Body of pancreas (tissue), 4 donors: ENCODE results near the gene DDX10. TPM values are rescaled to one million over a fixed set of nuclear protein-coding genes. Genes with fewer than 3 reads are reported as not detected.

Experiments used
- ATAC-seq: fragments of 150-250 bp; one replicate; pipeline ENCODE4 v1.9.1; 2016
- DNase-seq, 4 donors: peaks; one replicate each; pipeline ENCODE4 v3.0.0-alpha.2; 2019
- H3K27ac ChIP-seq, 4 donors: fragments of 200-600 bp; sonication (generic); 1 replicate in 3 of 4; 2 replicates in 1 of 4; pipeline versions ENCODE4 v1.5.1 to v1.6.1; 2016 to 2019; ENCODE audit warnings: mild to moderate bottlenecking in 1 of 4, mixed read lengths in 1 of 4, moderate library complexity in 1 of 4
- H3K27me3 ChIP-seq, 2 donors: fragments of 200-600 bp; sonication (generic); one replicate each; pipeline ENCODE4 v1.6.0; 2016; ENCODE audit warnings: mild to moderate bottlenecking in 1 of 2
- H3K36me3 ChIP-seq, 2 donors: fragments of 200-600 bp; sonication (generic); replicated peaks in 1 of 2; 2 replicates each; pipeline ENCODE4 v1.5.1; 2016; ENCODE audit warnings: low read depth in 2 of 2; ENCODE audit not compliant: insufficient read depth in 1 of 2
- H3K4me1 ChIP-seq: fragments of 200-600 bp; sonication (generic); one replicate; pipeline ENCODE4 v1.6.0; 2016
- H3K4me3 ChIP-seq, 2 donors: fragments of 200-600 bp; sonication (generic); 1 replicate in 1 of 2; 2 replicates in 1 of 2; pipeline ENCODE4 v1.5.1; 2016 to 2019
- H3K9me3 ChIP-seq, 3 donors: fragments of 200-600 bp; sonication (generic); 1 replicate in 2 of 3; 2 replicates in 1 of 3; pipeline ENCODE4 v1.5.1; 2016
- POLR2A ChIP-seq, 3 donors: fragments of 450-650 bp; IDR thresholded peaks; one replicate each; pipeline ENCODE4 v1.6.1; 2016; ENCODE audit warnings: antibody characterized with exemption in 3 of 3, mild to moderate bottlenecking in 2 of 3
- WGBS, 2 donors: methylation state at CpG; one replicate each; pipeline ENCODE4 v1.1.5; 2017; 5-methylcytosine and 5-hydroxymethylcytosine counted together
- intact Hi-C: fragments of 100-400 bp; cut with DNase I; formaldehyde crosslinking; loops from one replicate; pipeline ENCODE4 v1.15.1; 2023
- total RNA-seq, 2 donors: library from RNA; depleted of rRNA; stranded (reverse); fragments of >200 nt; gene quantifications; one replicate each; pipeline ENCODE4 v1.1.0, GENCODE V29; 2016
- TF ChIP-seq, protein P1 (sequence below), 7 experiments: fragments of 450-650 bp in 4 of 7; fragments of 200-600 bp in 3 of 7; sonication (generic) in 3 of 7; IDR thresholded peaks; one replicate each; pipeline ENCODE4 v1.5.1; 2016 to 2019; ENCODE audit warnings: antibody characterized with exemption in 7 of 7

Gene DDX10
- total RNA-seq, 2 donors from 2014 or later = 11.7 to 18.5 TPM

DNA sequence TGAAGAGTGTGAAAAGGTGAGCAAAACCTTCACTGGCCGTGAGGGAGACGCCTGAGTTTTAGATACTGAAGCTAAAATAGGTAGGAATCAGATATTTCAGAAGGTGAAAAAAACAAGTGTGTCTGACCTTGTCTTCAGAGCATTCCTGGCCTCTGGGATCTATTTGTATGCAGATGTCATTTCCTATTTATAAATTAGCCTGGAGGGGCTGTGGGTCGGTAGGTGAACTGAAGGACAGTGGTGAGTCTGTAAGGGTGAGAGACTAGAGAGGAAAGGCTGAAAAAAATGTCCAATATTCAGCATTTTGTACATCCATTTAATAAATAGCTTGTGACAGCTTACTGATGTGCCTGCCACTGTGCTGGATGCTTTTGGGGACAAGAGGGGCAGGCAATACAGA, 302.1 kb downstream of the DDX10 start:
- TF ChIP-seq, protein P1, sequence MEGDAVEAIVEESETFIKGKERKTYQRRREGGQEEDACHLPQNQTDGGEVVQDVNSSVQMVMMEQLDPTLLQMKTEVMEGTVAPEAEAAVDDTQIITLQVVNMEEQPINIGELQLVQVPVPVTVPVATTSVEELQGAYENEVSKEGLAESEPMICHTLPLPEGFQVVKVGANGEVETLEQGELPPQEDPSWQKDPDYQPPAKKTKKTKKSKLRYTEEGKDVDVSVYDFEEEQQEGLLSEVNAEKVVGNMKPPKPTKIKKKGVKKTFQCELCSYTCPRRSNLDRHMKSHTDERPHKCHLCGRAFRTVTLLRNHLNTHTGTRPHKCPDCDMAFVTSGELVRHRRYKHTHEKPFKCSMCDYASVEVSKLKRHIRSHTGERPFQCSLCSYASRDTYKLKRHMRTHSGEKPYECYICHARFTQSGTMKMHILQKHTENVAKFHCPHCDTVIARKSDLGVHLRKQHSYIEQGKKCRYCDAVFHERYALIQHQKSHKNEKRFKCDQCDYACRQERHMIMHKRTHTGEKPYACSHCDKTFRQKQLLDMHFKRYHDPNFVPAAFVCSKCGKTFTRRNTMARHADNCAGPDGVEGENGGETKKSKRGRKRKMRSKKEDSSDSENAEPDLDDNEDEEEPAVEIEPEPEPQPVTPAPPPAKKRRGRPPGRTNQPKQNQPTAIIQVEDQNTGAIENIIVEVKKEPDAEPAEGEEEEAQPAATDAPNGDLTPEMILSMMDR (IDR thresholded peaks at IDR 0.05) = no peak
- no peak for TF ChIP-seq POLR2A (IDR thresholded peaks at IDR 0.05)

GRCh38 chr11:108967571-108967970, 302.7 kb downstream of the DDX10 start:
- no peak for ATAC-seq
- WGBS, 2 donors = 64 to 70% methylated on average over 7 of the region's 7 CpGs
- Histone ChIP-seq H3K36me3 (no peaks in the 10 kb centered on the region), H3K27me3 (no peaks in the 10 kb centered on the region), H3K9me3 (no peaks in the 10 kb centered on the region), H3K27ac (no peak overlapping the region), H3K4me3 (no peak overlapping the region), H3K4me1 (no peaks in the 10 kb centered on the region)
- intact Hi-C loops = no loop called here
- no peak for DNase-seq
- no peak for TF ChIP-seq POLR2A (IDR thresholded peaks at IDR 0.05)
- TF ChIP-seq, protein P1 (IDR thresholded peaks at IDR 0.05) = no peak

More for the DNA sequence above, 302.1 kb downstream of the DDX10 start:
- no peak overlapping the region for H3K4me3 ChIP-seq
- ATAC-seq (no peak), DNase-seq (no peak)
- 30 to 35% methylated on average over 3 of the region's 3 CpGs for WGBS, 2 donors
- H3K9me3 ChIP-seq = no peaks in the 10 kb centered on the region
- H3K4me1 ChIP-seq = no peaks in the 10 kb centered on the region
- H3K27ac ChIP-seq = no peak overlapping the region
- H3K27me3 ChIP-seq = no peaks in the 10 kb centered on the region
- intact Hi-C loops = no loop called here
- no peaks in the 10 kb centered on the region for H3K36me3 ChIP-seq

- Histone ChIP-seq H3K4me1 (no peaks in the 10 kb centered on the region), H3K9me3 (no peaks in the 10 kb centered on the region), H3K27ac (no peak overlapping the region), H3K4me3 (no peak overlapping the region), H3K36me3 (no peaks in the 10 kb centered on the region), H3K27me3 (no peaks in the 10 kb centered on the region)
- DNase-seq = no peak
- TF ChIP-seq, protein P1 (IDR thresholded peaks at IDR 0.05) = no peak
- no peak for TF ChIP-seq POLR2A (IDR thresholded peaks at IDR 0.05)
- intact Hi-C loops = no loop called here
- ATAC-seq = no peak
- 81 to 92% methylated on average over 5 to 6 of the region's 6 CpGs for WGBS, 2 donors
These were observed 305.5 kb downstream of the DDX10 start for GRCh38 chr11:108970221-108970991.

DNA sequence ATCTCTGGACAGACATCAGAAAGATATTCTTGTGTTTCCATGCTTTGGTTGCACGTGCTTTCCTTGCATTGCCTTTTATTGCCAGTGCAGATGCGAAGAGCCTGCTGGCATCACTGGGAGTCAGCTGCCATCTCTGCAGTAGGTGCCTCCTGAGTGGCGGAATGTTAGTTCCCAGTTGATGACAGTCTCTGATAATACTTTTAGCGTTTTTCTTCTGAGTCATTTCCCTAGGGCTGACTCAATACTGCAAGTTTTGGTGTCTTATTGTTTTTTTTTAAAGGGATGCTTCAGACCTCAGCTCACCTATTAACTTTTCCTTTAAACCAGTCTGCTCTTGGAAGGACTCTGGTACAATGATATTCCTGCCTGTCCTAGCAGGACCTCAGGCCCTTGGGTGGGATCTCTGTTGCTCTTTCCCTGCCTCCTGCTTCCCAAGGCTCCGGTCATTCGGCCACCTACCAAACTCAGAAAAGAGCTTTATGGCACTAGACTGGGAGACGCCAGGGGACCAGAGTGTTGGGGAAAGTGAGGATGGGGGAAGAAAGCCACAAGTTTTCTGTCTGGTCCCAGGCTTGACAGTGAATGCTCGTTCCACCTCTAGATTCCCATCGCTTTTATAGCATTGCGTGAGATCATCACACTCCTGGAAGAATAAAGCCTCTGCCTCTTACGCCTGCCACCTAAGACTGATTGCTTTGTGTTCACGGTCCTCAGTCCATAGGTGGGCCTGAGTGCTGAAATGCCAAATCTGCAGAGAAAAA, 308.7 kb downstream of the DDX10 start:
- H3K4me1 ChIP-seq = no peaks in the 10 kb centered on the region
- H3K36me3 ChIP-seq = no peaks in the 10 kb centered on the region
- 84 to 86% methylated on average over 12 of the region's 12 CpGs for WGBS, 2 donors
- no peaks in the 10 kb centered on the region for H3K27me3 ChIP-seq
- H3K4me3 ChIP-seq = no peak overlapping the region
- intact Hi-C loops = no loop called here
- ATAC-seq = no peak
- TF ChIP-seq, protein P1 (IDR thresholded peaks at IDR 0.05) = no peak
- no peak for TF ChIP-seq POLR2A (IDR thresholded peaks at IDR 0.05)
- no peak overlapping the region for H3K27ac ChIP-seq
- DNase-seq = no peak
- no peaks in the 10 kb centered on the region for H3K9me3 ChIP-seq
